ENCODE data around the gene TNFAIP3.
"Not testable (repeated sequence)": the region's sequence is repeated elsewhere in the genome, so short reads cannot be mapped to it uniquely, and the experiment has no call there.

Gene TNFAIP3

GRCh38 chr6:137879885-137880745 is 13.1 kb downstream of the TNFAIP3 start:
- DNase-seq = no peak

- no peak for DNase-seq
Measured at GRCh38 chr6:137880746-137881521, 13.9 kb downstream of the TNFAIP3 start.

GRCh38 chr6:137881522-137881886 is 14.4 kb downstream of the TNFAIP3 start:
- DNase-seq = no peak

GRCh38 chr6:137882225-137882961 is 15.3 kb downstream of the TNFAIP3 start:
- no peak for DNase-seq

GRCh38 chr6:137883400-137884148 is 16.5 kb downstream of the TNFAIP3 start:
- DNase-seq = no peak

- DNase-seq = no peak
Measured at GRCh38 chr6:137884149-137884909, 17.3 kb downstream of the TNFAIP3 start.

DNA sequence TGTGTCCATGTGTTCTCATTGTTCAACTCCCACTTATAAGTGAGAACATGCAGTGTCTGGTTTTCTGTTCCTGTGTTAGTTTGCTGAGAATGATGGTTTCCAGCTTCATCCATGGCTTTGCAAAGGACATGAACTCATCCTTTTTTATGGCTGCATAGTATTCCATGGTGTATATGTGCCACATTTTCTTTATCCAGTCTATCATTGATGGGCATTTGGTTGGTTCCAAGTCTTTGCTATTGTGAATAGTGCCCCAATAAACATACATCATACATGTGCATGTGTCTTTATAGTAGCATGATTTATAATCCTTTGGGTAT is 17.8 kb downstream of the TNFAIP3 start:
- DNase-seq = not testable (repeated sequence)

DNA sequence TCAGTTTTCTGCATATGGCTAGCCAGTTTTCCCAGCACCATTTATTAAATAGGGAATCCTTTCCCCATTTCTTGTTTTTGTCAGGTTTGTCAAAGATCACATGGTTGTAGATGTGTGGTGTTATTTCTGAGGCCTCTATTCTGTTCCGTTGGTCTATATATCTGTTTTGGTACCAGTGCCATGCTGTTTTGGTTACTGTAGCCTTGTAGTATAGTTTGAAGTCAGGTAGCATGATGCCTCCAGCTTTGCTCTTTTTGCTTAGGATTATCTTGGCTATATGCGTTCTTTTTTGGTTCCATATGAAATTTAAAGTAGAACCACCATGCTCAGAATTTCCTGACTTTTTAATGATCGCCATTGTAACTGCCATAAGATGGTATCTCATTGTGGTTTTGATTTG is 19.2 kb downstream of the TNFAIP3 start:
- not testable (repeated sequence) for DNase-seq

GRCh38 chr6:137890983-137891537 is 24.0 kb downstream of the TNFAIP3 start:
- DNase-seq = no peak

- no peak for DNase-seq
Measured at GRCh38 chr6:137892271-137892708, 25.2 kb downstream of the TNFAIP3 start.

GRCh38 chr6:137893181-137893580 is 26.1 kb downstream of the TNFAIP3 start:
- DNase-seq = no peak

DNA sequence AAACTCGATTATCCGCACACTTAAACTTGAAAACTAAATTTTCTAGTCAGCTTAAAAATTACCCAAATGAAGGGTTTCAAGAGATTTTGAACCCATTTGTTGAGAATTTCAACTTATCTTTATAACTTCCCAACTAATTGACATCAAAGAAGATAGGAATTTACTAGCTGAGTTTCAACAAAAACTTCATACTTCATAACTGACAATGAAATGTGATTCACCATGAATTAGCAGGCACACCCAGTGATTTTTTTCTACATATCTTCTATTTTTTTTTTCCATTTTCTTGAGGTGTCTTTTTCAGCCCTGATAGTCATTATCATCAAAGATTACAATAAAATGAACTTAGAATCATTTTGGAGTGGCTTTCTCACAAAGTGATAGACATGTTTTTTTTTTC is 26.7 kb downstream of the TNFAIP3 start:
- no peak for DNase-seq

DNA sequence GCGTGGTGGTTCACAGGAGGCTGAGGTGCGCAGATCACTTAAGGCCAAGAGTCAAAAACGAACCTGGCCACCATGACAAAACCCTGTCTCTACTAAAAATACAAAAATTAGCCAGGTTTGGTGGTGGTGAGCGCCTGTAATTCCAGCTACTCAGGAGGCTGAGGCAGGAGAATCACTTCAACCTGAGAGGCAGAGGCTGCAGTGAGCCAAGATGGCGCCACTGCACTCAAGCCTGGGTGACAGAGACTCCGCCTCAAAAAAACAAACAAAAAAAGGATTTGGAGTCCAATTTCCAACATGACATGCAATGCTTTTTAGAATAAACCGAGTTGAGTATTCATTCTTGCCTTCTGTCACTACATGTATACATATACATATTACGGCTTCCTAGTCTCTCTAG is 27.3 kb downstream of the TNFAIP3 start:
- not testable (repeated sequence) for DNase-seq

DNA sequence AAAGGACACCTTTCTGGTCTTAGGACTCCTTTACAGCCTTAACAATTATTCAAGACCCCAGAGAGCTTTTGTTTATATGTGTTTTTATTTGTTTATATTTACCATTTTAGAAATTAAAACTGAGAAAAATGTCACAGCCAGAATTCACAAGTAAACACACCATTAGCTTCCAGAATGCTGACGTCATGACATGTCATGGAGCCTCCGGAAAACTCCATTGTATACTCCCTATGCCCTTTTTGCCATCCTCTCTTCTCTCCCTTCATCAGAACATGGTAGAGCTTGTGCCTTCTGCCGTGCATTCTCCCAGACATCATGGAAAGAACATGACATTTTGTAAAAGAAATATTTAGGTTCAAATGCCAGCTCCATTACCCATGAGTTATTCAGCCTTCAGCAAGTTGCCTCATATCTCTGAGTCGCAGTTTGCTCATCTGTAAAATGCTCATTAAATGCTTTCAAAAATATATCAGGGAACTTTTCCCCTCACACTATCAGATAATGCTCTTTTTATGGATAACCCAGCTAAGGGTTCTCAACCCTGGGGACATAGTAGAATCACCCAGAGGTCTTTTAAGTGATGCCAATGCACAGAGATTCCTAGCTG is 27.8 kb downstream of the TNFAIP3 start:
- DNase-seq = no peak

DNA sequence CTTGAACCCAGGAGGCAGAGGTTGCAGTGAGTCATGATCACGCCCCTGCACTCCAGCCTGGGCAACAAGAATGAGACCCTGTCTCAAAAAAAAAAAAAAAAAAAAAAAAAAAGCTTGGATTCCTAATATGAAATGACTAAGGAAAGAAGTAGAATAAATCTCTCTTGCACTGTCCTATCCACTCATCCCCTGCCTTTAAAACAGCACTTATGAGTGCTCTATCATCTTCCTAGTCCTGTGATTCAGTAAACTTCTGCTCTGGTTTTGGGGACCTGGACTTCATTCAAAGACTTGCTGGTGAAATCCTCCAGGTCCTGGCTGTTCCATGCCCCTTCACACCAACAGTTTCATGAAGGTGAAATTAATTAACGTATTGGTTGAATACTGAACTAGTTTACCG is 29.6 kb downstream of the TNFAIP3 start:
- no peak for DNase-seq

DNA sequence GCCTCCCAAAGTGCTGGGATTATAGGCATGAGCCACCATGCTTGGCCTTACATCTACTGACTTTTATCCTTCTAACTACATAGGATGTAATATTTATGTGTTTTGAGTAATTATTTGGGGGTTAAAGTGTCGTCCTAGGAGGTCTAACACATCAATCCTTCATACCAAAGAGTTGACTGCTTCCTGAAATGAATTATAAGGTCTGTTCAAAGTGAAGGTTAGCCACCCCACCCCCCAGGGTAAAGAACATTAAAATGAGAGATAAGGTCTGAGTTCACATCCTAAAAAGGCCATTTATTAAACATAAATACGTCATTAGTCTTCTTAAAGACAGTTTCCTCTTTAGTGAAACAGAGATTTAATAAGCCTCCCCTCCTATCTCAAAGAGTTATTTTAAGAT is 33.8 kb downstream of the TNFAIP3 start:
- no peak for DNase-seq

GRCh38 chr6:137901454-137901853 is 34.4 kb downstream of the TNFAIP3 start:
- no peak for DNase-seq

- DNase-seq = no peak
Measured at GRCh38 chr6:137902699-137903098, 35.6 kb downstream of the TNFAIP3 start.

DNA sequence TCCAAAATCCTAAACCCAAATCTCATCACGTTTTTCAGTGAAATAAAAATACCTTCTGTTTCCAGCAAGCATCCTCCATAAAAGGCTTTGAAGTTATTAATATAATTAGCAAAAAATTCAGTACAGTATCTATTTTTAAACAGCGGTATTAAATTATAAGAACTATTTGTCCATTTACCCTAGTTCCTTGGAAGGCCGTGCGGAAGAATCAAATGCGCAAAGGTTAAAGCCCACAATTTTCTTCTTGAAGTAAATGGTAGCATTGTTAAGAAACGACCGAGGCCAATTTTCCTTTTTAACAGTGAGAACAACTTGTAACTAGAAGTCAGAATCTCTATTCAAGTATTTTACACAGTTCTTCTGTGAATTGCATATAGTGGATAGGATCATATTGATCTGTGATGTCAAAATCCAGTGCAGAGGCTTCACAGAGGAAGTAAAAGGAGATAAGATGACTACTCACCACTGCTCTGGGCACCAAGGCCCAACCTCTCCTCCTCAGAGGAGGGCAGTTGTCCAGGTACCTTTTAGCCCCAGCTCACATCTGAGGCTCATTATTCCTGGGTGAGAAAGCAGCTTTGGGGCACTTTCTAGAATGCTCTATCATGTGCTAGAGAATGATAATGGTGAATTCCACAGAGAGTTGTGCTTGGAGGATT is 36.3 kb downstream of the TNFAIP3 start:
- DNase-seq = no peak

DNA sequence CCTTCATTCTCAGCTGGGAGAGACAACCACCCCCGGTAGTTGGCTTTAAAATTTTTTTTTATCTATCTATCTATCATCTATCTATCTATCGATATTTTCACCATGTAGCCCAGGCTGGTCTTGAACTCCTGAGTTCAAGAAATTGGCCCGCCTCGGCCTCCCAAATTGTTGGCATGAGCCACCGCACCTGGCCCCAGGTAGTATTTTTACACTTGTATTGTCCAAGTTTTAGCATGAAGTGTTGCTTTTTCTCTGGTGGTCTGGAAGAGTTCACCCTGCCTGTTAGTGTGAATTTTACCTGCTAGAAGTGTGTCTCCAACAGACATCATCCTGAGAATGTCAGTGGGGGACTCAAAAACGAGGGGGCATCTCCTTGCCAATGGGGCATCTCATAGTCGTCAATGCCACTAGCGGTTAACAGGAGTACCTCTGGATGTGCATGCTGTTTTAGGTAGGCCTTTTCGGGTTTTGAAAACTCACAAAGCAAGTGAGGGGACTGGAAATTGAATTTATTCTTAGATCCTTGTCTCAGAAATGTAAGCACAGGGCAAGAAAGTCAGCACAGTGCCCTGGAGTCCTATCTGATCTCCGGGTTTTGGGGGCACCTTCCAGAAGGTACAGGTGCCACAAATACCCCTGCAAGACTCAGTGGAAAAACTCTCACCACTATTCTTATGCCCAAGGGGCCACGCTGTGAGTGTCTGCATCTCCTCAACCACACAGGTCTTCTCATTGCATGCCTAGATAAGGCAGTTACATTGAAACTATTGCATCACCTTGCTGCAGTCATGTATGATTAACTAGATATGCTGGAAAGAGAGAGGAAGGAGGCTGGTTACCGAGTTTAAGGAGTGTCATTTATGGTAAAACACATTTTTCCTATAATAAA is 37.1 kb downstream of the TNFAIP3 start:
- DNase-seq = peak; percentile 49

Data from stimulated activated CD4-positive, alpha-beta T cell treated with anti-CD3 and anti-CD28 coated beads, Interleukin-4, amount 100 ng/mL, for 1 hour (primary cell).